H1 (cell line): ENCODE measurements around the gene POLR3A. TPM values are rescaled to one million over a fixed set of nuclear protein-coding genes. Genes with fewer than 3 reads are reported as not detected.

Experiments used
- CTCF ChIA-PET: fragments of 300-600 bp; sonication (Branson Sonifier 250); formaldehyde crosslinking; loops from one replicate; lab custom pipeline; 2021; ENCODE audit not compliant: partially characterized antibody; lab: Charles Lee
- POLR2A ChIA-PET: fragments of 300-600 bp; sonication (Branson Sonifier 250); formaldehyde crosslinking; loops from one replicate; lab custom pipeline; 2021; ENCODE audit warnings: inconsistent platforms; ENCODE audit not compliant: partially characterized antibody; lab: Charles Lee
- DNase-seq, 2 experiments: peaks; one replicate each; pipeline versions ENCODE4 v3.0.0 to v3.0.0-alpha.2; 2010 to 2022; ENCODE audit warnings: low spot score in 2 of 2, low read depth in 1 of 2, mixed read lengths in 1 of 2
- FAIRE-seq: peaks from 2 replicates; lab custom pipeline; 2011; peaks lifted over from hg19 to GRCh38; lab: Jason Lieb, UNC
- H2AFZ ChIP-seq: 2 replicates; pipeline ENCODE4 v1.8.1; 2012; ENCODE audit warnings: low read length, inconsistent platforms
- H2AK5ac ChIP-seq: 2 replicates; pipeline ENCODE4 v1.6.1; 2013; ENCODE audit warnings: low read depth, low read length
- H2BK120ac ChIP-seq: replicated peaks from 2 replicates; pipeline ENCODE3; 2013; ENCODE audit warnings: low read depth, low read length, inconsistent platforms
- H2BK12ac ChIP-seq: 2 replicates; pipeline ENCODE4 v1.6.1; 2013; ENCODE audit warnings: low read depth, low read length
- H2BK15ac ChIP-seq: 2 replicates; pipeline ENCODE4 v1.6.1; 2013; ENCODE audit warnings: low read length
- H2BK20ac ChIP-seq: 2 replicates; pipeline ENCODE4 v1.6.1; 2013; ENCODE audit warnings: low read length
- H2BK5ac ChIP-seq: 2 replicates; pipeline ENCODE4 v1.6.1; 2013; ENCODE audit warnings: low read depth, low read length
- H3K14ac ChIP-seq: 2 replicates; pipeline ENCODE4 v1.6.1; 2013; ENCODE audit warnings: inconsistent platforms; ENCODE audit not compliant: insufficient read length
- H3K18ac ChIP-seq: 2 replicates; pipeline ENCODE4 v1.6.1; 2013; ENCODE audit warnings: low read length; ENCODE audit errors: extremely low read depth
- H3K23ac ChIP-seq: 2 replicates; pipeline ENCODE4 v1.6.1; 2013; ENCODE audit warnings: inconsistent platforms; ENCODE audit not compliant: insufficient read length
- H3K23me2 ChIP-seq: 2 replicates; pipeline ENCODE4 v1.6.1; 2013; ENCODE audit warnings: low read depth, low read length
- H3K27ac ChIP-seq: 2 replicates; pipeline ENCODE4 v1.6.1; 2011; ENCODE audit warnings: low read depth, low read length, inconsistent platforms
- H3K27me3 ChIP-seq, 4 experiments: replicated peaks in 1 of 4; 1 replicate in 1 of 4; 2 replicates in 3 of 4; pipeline versions ENCODE4 v1.6.1 to v1.8.1; 2011 to 2013; ENCODE audit warnings: low read length in 3 of 4, mild to moderate bottlenecking in 3 of 4, inconsistent platforms in 2 of 4, mixed read lengths in 2 of 4, moderate library complexity in 1 of 4; ENCODE audit not compliant: control insufficient read depth in 3 of 4, insufficient read depth in 3 of 4; ENCODE audit errors: extremely low read depth in 1 of 4
- H3K36me3 ChIP-seq, 4 experiments: 2 replicates each; pipeline versions ENCODE4 v1.6.1 to v1.8.1; 2011 to 2013; ENCODE audit warnings: mild to moderate bottlenecking in 4 of 4, low read length in 3 of 4, moderate library complexity in 2 of 4, control low read depth in 1 of 4, inconsistent platforms in 1 of 4; ENCODE audit not compliant: insufficient read depth in 4 of 4, control insufficient read depth in 2 of 4
- H3K4ac ChIP-seq: replicated peaks from 2 replicates; pipeline ENCODE3; 2013; ENCODE audit warnings: low read length, low read depth, mixed read lengths, inconsistent platforms; ENCODE audit not compliant: insufficient read length
- H3K4me1 ChIP-seq, 4 experiments: replicated peaks in 1 of 4; 1 replicate in 1 of 4; 2 replicates in 3 of 4; pipeline versions ENCODE4 v1.6.1 to v1.8.1; 2011 to 2013; ENCODE audit warnings: low read length in 3 of 4, inconsistent platforms in 2 of 4, mixed read lengths in 1 of 4; ENCODE audit not compliant: insufficient read depth in 4 of 4, control insufficient read depth in 3 of 4
- H3K4me2 ChIP-seq, 2 experiments: 2 replicates each; pipeline versions ENCODE4 v1.6.1 to v1.8.1; 2011 to 2013; ENCODE audit warnings: low read depth in 2 of 2, low read length in 2 of 2, control low read depth in 1 of 2, inconsistent platforms in 1 of 2, mild to moderate bottlenecking in 1 of 2; ENCODE audit not compliant: insufficient read depth in 1 of 2
- H3K4me3 ChIP-seq, 4 experiments: fragments of 200-600, 300-600 bp in 1 of 4; sonication (generic), shearing (Covaris generic), sonication (Bioruptor Twin) in 1 of 4; 2 replicates each; pipeline versions ENCODE4 v1.5.1 to v1.8.1; 2011 to 2016; ENCODE audit warnings: low read length in 4 of 4, low read depth in 3 of 4, control low read depth in 2 of 4, inconsistent platforms in 2 of 4, mild to moderate bottlenecking in 2 of 4, mixed read lengths in 1 of 4, moderate library complexity in 1 of 4; ENCODE audit not compliant: insufficient read depth in 2 of 4; ENCODE audit errors: extremely low read depth in 1 of 4
- H3K56ac ChIP-seq: replicated peaks from 2 replicates; pipeline ENCODE3; 2013; ENCODE audit warnings: low read depth, mild to moderate bottlenecking, mixed read lengths, low read length, inconsistent platforms; ENCODE audit not compliant: insufficient read length
- H3K79me1 ChIP-seq: 2 replicates; pipeline ENCODE4 v1.6.1; 2013; ENCODE audit warnings: low read depth, low read length, control low read depth
- H3K79me2 ChIP-seq, 2 experiments: 2 replicates each; pipeline versions ENCODE4 v1.6.1 to v1.8.1; 2012 to 2013; ENCODE audit warnings: low read length in 2 of 2, mild to moderate bottlenecking in 2 of 2, inconsistent platforms in 1 of 2; ENCODE audit not compliant: insufficient read depth in 2 of 2, control insufficient read depth in 1 of 2
- H3K9ac ChIP-seq, 4 experiments: replicated peaks in 1 of 4; 1 replicate in 1 of 4; 2 replicates in 3 of 4; pipeline versions ENCODE4 v1.6.1 to v1.8.1; 2011 to 2013; ENCODE audit warnings: low read depth in 3 of 4, low read length in 3 of 4, control low read depth in 2 of 4, mild to moderate bottlenecking in 2 of 4, moderate library complexity in 2 of 4, inconsistent platforms in 1 of 4; ENCODE audit errors: extremely low read depth in 1 of 4
- H3K9me3 ChIP-seq, 2 experiments: 2 replicates each; pipeline versions ENCODE4 v1.6.1 to v1.8.1; 2012 to 2013; ENCODE audit warnings: mild to moderate bottlenecking in 2 of 2, moderate library complexity in 2 of 2, control low read depth in 1 of 2, inconsistent platforms in 1 of 2, low read depth in 1 of 2, low read length in 1 of 2, mixed read lengths in 1 of 2; ENCODE audit not compliant: insufficient read depth in 2 of 2
- H4K20me1 ChIP-seq, 2 experiments: replicated peaks in 1 of 2; 2 replicates each; pipeline versions ENCODE3 to v1.8.1; 2011 to 2013; ENCODE audit warnings: inconsistent platforms in 2 of 2, low read length in 2 of 2, mild to moderate bottlenecking in 1 of 2; ENCODE audit not compliant: insufficient read depth in 2 of 2, control insufficient read depth in 1 of 2
- H4K5ac ChIP-seq: 2 replicates; pipeline ENCODE4 v1.6.1; 2013; ENCODE audit warnings: low read length, low read depth, mixed read lengths, inconsistent platforms; ENCODE audit not compliant: insufficient read length
- H4K8ac ChIP-seq: 2 replicates; pipeline ENCODE4 v1.8.0; 2013; ENCODE audit warnings: mild to moderate bottlenecking, moderate library complexity, low read length, inconsistent platforms; ENCODE audit not compliant: insufficient read depth; ENCODE audit errors: extremely low read depth
- H4K91ac ChIP-seq: replicated peaks from 2 replicates; pipeline ENCODE3; 2013; ENCODE audit warnings: low read length, mixed read lengths, inconsistent platforms; ENCODE audit not compliant: insufficient read length
- JUN ChIP-seq: IDR thresholded peaks from 2 replicates; pipeline ENCODE4 v1.6.1; 2011; ENCODE audit warnings: low read depth, mild to moderate bottlenecking, improper control_type of control experiment, low read length
- JUND ChIP-seq: IDR thresholded peaks from 2 replicates; pipeline ENCODE4 v1.6.1; 2011; ENCODE audit warnings: mild to moderate bottlenecking, improper control_type of control experiment, low read length
- RXRA ChIP-seq: IDR thresholded peaks from 2 replicates; pipeline ENCODE4 v1.6.1; 2011; ENCODE audit warnings: low read depth, mild to moderate bottlenecking, low read length, moderate library complexity; ENCODE audit not compliant: insufficient read depth
- WGBS, 2 experiments: shearing (Covaris generic) in 1 of 2; methylation state at CpG; one replicate each; pipeline versions ENCODE4 v1.1.6 to v1.1.7; 2013 to 2015; ENCODE audit warnings: low lambda C conversion rate in 2 of 2, mixed read lengths in 2 of 2, inconsistent platforms in 1 of 2, low coverage in 1 of 2, missing lambda C conversion rate in 1 of 2; ENCODE audit not compliant: insufficient replicate concordance in 2 of 2, insufficient coverage in 1 of 2, insufficient read length in 1 of 2; ENCODE audit errors: extremely low coverage in 1 of 2, missing lambda C conversion rate in 1 of 2; 5-methylcytosine and 5-hydroxymethylcytosine counted together
- polyA plus RNA-seq, 7 experiments: library from polyadenylated mRNA; depleted of rRNA in 3 of 7; stranded (reverse) in 5 of 7; unstranded in 2 of 7; fragments of >200 nt in 5 of 7; fragments of 200-250 nt in 2 of 7; gene quantifications; 1 replicate in 5 of 7; 2 replicates in 1 of 7; 4 replicates in 1 of 7; pipeline versions ENCODE4 v1.2.1 to v1.2.3, GENCODE V29; 2011 to 2013; ENCODE audit warnings: missing spikeins in 2 of 7, mixed read lengths in 2 of 7
- total RNA-seq: library from RNA; stranded (reverse); fragmentation: NEBNext Ultra II Directional; extraction: Animal tissue kit (Norgen Biotek cat#: 25700); gene quantifications from 2 replicates; pipeline ENCODE4 v1.2.1, GENCODE V29; 2021
- TF ChIP-seq, protein P1 (sequence below), 3 experiments: IDR thresholded peaks; 1 replicate in 2 of 3; 2 replicates in 1 of 3; pipeline versions ENCODE4 v1.5.1 to v1.6.1; 2011; ENCODE audit warnings: low read length in 3 of 3, mild to moderate bottlenecking in 3 of 3, inconsistent platforms in 2 of 3, low read depth in 1 of 3, moderate library complexity in 1 of 3; ENCODE audit not compliant: insufficient read depth in 1 of 3; ENCODE audit errors: control extremely low read depth in 1 of 3

POLR3A gene
- total and polyA plus RNA-seq, 2 of the 8 experiments (the other 6 are each of a cell fraction or from before 2014, with no cell fraction given) = 11.3 to 38.6 TPM

DNA sequence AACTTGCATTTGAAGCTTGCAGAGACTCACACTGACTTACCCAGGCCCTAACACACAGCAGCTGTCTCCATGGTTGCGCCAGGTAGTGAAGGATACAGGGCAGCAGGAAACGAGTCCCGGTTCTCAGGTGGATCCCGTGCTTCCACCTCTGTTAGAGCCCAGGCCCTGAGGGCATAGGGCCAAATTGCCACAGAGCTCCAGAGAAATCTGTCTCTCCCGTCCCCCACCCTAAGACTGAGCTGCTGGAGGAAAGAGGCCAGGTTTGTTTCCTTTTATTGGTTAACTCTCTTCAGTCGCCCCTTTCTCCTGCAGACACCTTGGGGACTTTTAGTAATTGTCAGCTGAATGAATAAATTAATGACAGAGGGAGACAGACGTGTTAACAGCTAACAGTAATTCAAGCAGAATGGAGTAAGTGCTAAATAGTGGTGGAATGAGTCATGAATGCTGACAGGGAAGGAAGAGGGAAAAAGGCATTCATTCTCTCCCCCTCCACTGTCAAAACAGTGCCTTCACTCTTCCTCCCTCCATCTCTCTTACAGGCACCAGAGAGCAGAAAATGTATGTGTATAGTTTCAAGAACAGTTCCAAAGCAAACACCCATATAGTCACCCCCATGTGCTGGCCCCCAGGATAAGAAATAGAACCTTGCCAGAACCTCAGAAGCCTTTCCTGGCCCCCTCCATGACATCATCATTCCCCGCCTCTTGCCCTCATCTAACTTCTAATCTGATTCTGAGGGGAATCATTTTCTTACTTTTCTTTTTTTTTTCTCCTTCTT, 86.0 kb downstream of the POLR3A start:
- H3K79me2 ChIP-seq = no peaks in the 10 kb centered on the region
- H3K18ac ChIP-seq = peak overlapping the region; percentile 25; the same call in 1 of the 2 replicates
- POLR2A ChIA-PET = interaction anchor here (1.1 to 1.5 kb wide), 3 partner anchors 15 to 18 kb away, joined by 3 to 5 read pairs (median 3); no protein-coding TSS in a partner anchor
- no peak overlapping the region for H4K91ac ChIP-seq
- WGBS, 2 experiments = 59% methylated on average over 8 of the region's 8 CpGs; no CpG with 5 or more reads in 1 of the 2 experiments
- H3K9me3 ChIP-seq = no peaks in the 10 kb centered on the region
- peaks cover 0 to 8% (median 2%) of the 10 kb centered on the region in 4 experiments; a peak in 4 of 7 replicates for H3K4me1 ChIP-seq
- H3K23me2 ChIP-seq = no peaks in the 10 kb centered on the region
- H3K23ac ChIP-seq = no peak overlapping the region
- no peak overlapping the region; the same call in 1 of the 2 replicates for H4K8ac ChIP-seq
- H3K4me2 ChIP-seq = no peak overlapping the region; a peak in 1 of 4 replicates
- H3K36me3 ChIP-seq = no peaks in the 10 kb centered on the region
- no peak overlapping the region for H2BK15ac ChIP-seq
- no peak overlapping the region for H2BK5ac ChIP-seq
- H4K5ac ChIP-seq = no peak overlapping the region
- CTCF ChIA-PET = interaction anchor here (0.8 to 3.2 kb wide), 6 partner anchors 15 to 58 kb away, joined by 3 to 9 read pairs (median 6); partner anchors contain the start of gene DLG5
- peak in 1 of 2 experiments; percentile 54 for DNase-seq
- no peak overlapping the region for H3K9ac ChIP-seq
- no peak overlapping the region for H3K14ac ChIP-seq
- no peak overlapping the region for H3K56ac ChIP-seq
- H3K4me3 ChIP-seq = no peak overlapping the region
- no peaks in the 10 kb centered on the region for H3K79me1 ChIP-seq
- H4K20me1 ChIP-seq = no peaks in the 10 kb centered on the region
- H2AFZ ChIP-seq = peak overlapping the region; percentile 92
- peak overlapping the region; percentile 13; the same call in 1 of the 2 replicates for H2BK20ac ChIP-seq
- no peak for FAIRE-seq
- no peak overlapping the region for H3K27ac ChIP-seq
- no peak overlapping the region for H3K4ac ChIP-seq
- no peak overlapping the region for H2BK120ac ChIP-seq
- no peak overlapping the region for H2BK12ac ChIP-seq
- H3K27me3 ChIP-seq = no peaks in the 10 kb centered on the region
- H2AK5ac ChIP-seq = no peak overlapping the region
- TF ChIP-seq JUND (peak; percentile 43; the same call in 1 of the 2 replicates), RXRA (no peak), JUN (no peak)
- TF ChIP-seq, protein P1, sequence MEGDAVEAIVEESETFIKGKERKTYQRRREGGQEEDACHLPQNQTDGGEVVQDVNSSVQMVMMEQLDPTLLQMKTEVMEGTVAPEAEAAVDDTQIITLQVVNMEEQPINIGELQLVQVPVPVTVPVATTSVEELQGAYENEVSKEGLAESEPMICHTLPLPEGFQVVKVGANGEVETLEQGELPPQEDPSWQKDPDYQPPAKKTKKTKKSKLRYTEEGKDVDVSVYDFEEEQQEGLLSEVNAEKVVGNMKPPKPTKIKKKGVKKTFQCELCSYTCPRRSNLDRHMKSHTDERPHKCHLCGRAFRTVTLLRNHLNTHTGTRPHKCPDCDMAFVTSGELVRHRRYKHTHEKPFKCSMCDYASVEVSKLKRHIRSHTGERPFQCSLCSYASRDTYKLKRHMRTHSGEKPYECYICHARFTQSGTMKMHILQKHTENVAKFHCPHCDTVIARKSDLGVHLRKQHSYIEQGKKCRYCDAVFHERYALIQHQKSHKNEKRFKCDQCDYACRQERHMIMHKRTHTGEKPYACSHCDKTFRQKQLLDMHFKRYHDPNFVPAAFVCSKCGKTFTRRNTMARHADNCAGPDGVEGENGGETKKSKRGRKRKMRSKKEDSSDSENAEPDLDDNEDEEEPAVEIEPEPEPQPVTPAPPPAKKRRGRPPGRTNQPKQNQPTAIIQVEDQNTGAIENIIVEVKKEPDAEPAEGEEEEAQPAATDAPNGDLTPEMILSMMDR (IDR thresholded peaks at IDR 0.05; ENCODE audit: control extremely low read depth in 1 of 3, insufficient read depth in 1 of 3, low read depth in 1 of 3, low read length in 3 of 3) = no peak
